ENCODE results near the gene SLC38A10. TPM values are rescaled to one million over a fixed set of nuclear protein-coding genes. Genes with fewer than 3 reads are reported as not detected.

Gene SLC38A10
- total RNA-seq, 4 donors from 2014 or later = 126 to 206 (median 169) TPM

DNA sequence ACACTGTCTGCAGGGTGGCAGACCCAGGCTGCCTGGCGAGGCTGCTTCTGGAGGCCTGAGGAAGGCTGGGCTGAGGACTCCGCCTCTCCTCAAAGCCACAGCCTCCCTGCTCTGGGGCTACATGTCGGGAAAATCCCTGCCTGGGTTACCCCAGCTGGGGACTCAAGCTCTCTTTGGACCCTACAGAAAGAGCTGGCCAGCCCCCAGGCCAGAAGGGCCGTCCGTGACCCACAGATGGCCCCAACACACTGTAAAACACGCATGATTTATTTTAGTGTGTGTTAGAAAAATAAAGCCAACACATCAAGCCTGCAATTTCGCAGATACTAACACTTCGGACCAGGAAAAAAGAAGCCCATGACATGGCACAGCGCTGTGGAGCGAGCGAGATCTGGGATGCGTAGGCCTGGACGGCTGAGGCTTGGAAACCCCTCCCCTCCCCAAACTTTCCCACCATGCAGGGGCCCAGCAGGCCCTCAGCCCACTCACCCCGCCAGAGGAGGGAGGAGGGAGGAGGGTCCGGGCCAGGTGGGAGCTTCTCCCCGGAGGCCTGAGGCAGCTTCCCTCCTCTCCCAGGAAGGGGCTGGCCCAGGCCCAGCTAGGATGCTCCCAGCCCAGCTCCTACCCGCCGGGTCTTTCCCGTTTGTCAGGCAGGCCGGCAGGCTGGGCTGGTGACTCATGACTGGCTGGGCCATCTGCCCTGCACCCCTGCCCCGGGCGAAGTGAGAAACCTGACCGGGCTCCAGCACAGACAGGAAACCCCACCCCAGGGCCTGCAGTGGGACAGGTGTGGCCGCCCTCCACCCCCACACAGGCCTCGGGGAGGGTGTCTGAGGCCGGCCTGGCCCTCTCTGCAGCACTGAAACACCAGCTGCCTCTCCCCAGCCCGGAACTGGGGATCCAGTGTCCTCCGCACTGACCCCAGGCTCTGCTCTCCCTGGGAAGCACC is 34.1 kb upstream of the SLC38A10 start:
- Histone ChIP-seq H3K36me3 (no peaks in the 10 kb centered on the region), H3K9me3 (no peaks in the 10 kb centered on the region), H3K4me1 (peaks cover 0 to 47% (median 10%) of the 10 kb centered on the region in 4 donors), H3K27ac (peak overlapping the region; percentile 55 to 99 (median 84)), H3K27me3 (no peaks in the 10 kb centered on the region), H3K4me3 (peak overlapping the region in 2 of 4 donors; percentile 39)
- peak; percentile 64 to 82 for TF ChIP-seq POLR2A (IDR thresholded peaks at IDR 0.05)
- TF ChIP-seq, protein P1, sequence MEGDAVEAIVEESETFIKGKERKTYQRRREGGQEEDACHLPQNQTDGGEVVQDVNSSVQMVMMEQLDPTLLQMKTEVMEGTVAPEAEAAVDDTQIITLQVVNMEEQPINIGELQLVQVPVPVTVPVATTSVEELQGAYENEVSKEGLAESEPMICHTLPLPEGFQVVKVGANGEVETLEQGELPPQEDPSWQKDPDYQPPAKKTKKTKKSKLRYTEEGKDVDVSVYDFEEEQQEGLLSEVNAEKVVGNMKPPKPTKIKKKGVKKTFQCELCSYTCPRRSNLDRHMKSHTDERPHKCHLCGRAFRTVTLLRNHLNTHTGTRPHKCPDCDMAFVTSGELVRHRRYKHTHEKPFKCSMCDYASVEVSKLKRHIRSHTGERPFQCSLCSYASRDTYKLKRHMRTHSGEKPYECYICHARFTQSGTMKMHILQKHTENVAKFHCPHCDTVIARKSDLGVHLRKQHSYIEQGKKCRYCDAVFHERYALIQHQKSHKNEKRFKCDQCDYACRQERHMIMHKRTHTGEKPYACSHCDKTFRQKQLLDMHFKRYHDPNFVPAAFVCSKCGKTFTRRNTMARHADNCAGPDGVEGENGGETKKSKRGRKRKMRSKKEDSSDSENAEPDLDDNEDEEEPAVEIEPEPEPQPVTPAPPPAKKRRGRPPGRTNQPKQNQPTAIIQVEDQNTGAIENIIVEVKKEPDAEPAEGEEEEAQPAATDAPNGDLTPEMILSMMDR (IDR thresholded peaks at IDR 0.05) = no peak
- peak; percentile 44 to 95 (median 94) for DNase-seq

DNA sequence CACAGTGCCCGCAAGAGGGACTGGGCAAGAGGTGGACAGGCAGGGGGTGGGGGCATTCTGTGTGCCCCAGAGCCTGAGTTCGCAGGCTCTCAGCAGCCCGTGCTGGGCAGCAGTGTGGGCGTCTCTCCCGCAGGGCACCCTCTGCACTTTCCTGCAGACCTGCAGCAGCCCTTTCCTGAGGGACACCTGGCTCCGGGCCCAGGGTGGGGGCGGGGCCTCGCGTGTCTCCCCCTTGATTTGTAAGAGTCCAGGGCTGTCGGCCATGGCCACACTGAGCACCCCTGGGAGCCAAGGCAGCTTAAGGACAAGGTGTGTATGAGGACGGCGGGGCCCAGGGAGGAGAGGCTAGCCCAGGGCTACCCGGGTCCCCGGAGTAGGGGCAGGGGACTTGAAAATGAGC is 33.4 kb upstream of the SLC38A10 start:
- TF ChIP-seq POLR2A (IDR thresholded peaks at IDR 0.05) = no peak
- TF ChIP-seq, protein P1 (IDR thresholded peaks at IDR 0.05) = no peak
- peak overlapping the region; percentile 55 to 99 (median 84) for H3K27ac ChIP-seq
- H3K9me3 ChIP-seq = no peaks in the 10 kb centered on the region
- no peaks in the 10 kb centered on the region for H3K36me3 ChIP-seq
- no peaks in the 10 kb centered on the region for H3K27me3 ChIP-seq
- DNase-seq = no peak
- H3K4me1 ChIP-seq = peaks cover 0 to 47% (median 10%) of the 10 kb centered on the region in 4 donors
- H3K4me3 ChIP-seq = peak overlapping the region in 1 of 4 donors; percentile 39

DNA sequence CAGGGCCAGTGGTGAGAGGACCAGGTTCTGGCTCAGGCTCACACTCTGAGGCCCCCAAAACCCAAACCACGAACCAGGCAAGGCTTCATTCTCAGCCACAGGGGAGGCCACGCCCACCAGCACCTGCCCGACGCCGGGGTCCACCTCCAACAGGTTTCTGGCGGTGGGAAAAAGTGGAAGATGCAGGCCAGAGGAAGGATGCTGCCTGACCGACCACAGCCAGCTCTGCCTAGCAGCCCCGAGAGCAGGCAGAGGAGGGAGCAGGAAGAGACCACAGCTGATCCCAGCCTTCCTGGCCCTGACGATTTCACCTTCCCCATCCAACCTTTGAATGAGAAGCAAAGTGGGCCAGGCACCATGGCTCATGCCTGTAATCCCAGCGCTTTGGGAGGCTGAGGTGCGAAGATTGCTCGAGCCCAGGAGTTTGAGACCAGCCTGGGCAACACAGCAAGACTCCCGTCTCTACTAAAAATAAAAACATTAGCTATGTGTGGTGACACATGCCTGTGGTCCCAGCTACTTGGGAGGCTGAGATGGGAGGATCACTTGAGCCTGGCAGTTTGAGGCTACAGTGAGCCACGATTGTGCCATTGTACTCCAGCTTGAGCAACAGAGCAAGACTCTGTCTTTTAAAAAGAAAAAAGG is 30.7 kb upstream of the SLC38A10 start:
- TF ChIP-seq, protein P1 (IDR thresholded peaks at IDR 0.05) = no peak
- TF ChIP-seq POLR2A (IDR thresholded peaks at IDR 0.05) = no peak
- no peaks in the 10 kb centered on the region for H3K27me3 ChIP-seq
- no peak overlapping the region for H3K4me3 ChIP-seq
- no peaks in the 10 kb centered on the region for H3K9me3 ChIP-seq
- no peaks in the 10 kb centered on the region for H3K36me3 ChIP-seq
- H3K4me1 ChIP-seq = peaks cover 0 to 32% (median 6%) of the 10 kb centered on the region in 4 donors
- no peak overlapping the region for H3K27ac ChIP-seq
- no peak for DNase-seq

DNA sequence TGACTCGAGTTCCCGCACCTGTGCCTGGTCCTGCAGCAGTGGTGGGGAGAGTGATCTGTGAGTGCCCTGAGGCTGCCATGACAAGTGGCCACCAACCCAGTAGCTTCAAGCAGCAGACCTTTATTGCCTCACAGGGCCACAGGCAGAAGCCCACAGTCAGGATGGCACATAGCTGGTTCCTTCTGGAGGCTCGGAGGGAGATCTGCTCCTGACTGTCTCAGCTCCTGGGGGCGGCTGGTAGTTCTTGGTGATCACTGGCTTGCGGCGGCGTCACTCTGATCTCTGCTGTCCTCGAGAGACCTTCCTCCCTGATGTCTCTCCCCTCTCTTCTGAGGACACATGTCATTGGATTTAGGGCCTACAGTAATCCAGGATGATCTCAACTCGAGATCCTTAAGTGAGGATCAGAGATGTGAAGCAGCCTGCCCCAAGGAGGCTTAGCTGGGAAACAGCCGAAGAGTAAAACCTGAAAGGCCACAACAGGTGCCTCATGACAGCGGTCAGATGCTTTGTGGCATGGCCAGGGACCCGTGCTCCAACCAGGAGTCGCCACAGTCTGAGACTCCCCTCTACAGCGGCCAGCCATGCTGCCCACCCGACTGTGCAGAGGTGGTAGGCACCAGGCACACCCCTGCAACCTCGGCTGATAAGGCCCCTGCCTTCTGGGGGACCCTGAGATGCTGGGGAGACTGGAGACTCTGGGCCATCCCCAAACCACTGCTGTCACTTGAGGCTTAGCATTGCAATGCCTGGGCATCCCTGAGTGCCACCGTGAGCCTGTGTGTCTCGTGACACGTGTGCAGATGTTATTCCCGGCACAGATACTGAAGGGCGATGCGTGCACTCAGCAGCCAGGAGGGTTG is 30.0 kb upstream of the SLC38A10 start:
- no peaks in the 10 kb centered on the region for H3K36me3 ChIP-seq
- H3K4me3 ChIP-seq = no peak overlapping the region
- no peaks in the 10 kb centered on the region for H3K27me3 ChIP-seq
- peaks cover 0 to 24% (median 4%) of the 10 kb centered on the region in 4 donors for H3K4me1 ChIP-seq
- DNase-seq = no peak
- TF ChIP-seq, protein P1 (IDR thresholded peaks at IDR 0.05) = no peak
- TF ChIP-seq POLR2A (IDR thresholded peaks at IDR 0.05) = no peak
- H3K9me3 ChIP-seq = no peaks in the 10 kb centered on the region
- no peak overlapping the region for H3K27ac ChIP-seq

DNA sequence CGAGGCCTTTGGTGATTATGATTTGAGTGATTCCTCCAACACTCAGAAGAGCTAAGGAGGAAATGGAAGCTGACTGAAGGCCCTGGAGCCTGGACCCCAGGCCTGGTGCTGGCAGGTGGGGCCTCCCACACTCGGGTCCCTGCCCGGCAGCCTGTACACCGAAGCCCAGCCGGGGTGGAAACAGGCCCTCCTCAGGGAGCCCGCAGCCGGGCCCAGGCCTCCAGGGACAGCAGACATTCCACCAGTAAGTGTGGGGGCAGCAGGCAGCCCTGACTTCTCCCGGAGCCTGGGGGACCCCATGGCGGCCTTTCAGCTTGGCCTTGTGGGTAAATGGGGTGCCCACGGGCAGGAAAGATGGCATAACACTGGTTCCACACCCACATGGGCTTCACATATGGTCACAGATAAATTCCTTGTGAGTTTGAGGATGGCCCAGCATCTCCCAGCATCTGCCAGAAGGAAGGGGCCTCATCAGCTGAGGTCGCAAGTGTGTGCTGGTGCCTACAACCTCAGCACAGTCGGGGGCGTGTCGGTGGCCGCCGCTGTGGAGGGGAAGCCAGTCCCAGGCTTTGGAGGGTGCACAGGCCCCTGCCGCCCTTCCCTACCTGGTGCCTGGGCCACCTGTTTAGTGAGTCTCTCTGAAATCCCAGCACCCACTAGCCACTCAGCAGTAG is 29.2 kb upstream of the SLC38A10 start:
- no peak for DNase-seq
- Histone ChIP-seq H3K27ac (no peak overlapping the region), H3K36me3 (no peaks in the 10 kb centered on the region), H3K9me3 (no peaks in the 10 kb centered on the region), H3K27me3 (no peaks in the 10 kb centered on the region), H3K4me3 (no peak overlapping the region), H3K4me1 (peaks cover 0 to 17% (median 2%) of the 10 kb centered on the region in 4 donors)
- TF ChIP-seq POLR2A (IDR thresholded peaks at IDR 0.05) = no peak
- TF ChIP-seq, protein P1 (IDR thresholded peaks at IDR 0.05) = no peak
